ENCODE data around the gene IGSF11.

- TF ChIP-seq EZH2 (IDR thresholded peaks at IDR 0.05): no peak
- no peak for TF ChIP-seq POLR2AphosphoS5 (IDR thresholded peaks at IDR 0.05; ENCODE audit: borderline replicate concordance, low read depth, low read length)
- TF ChIP-seq FOXP2 (optimal IDR thresholded peaks at IDR 0.05; ENCODE audit: control extremely low read depth, extremely low read length, insufficient read depth): no peak
Measured at GRCh38 chr3:119033393-119034255, 1.0 kb downstream of the IGSF11 start.

Measured in SK-N-MC (cell line).